Effector CD4-positive, alpha-beta T cell (primary cell): ENCODE measurements around the gene TMEM115.

Source experiments
- DNase-seq: peaks from one replicate; pipeline ENCODE4 v3.0.0-alpha.2; 2020

Gene TMEM115

DNA sequence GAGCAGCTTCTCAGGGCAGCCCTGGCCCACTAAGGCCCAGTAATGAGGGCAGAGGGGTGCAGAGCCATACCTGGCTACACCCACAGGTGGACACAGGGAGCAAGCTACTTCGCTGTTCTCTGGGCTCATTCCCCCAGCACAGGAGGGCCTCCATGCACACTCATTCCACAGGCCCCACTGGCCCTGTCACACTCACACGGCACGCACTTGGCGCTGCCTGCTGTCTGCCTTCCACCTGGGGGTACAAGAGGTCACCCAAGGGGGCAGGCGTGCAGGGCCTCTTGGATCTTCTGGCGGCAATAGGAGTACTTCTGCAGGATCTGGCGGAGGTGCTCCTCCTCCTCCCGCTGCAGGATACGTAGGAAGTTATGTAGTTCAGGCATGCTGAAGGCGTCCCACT lies 29.0 kb downstream of the TMEM115 start:
- peak; percentile 1 for DNase-seq

DNA sequence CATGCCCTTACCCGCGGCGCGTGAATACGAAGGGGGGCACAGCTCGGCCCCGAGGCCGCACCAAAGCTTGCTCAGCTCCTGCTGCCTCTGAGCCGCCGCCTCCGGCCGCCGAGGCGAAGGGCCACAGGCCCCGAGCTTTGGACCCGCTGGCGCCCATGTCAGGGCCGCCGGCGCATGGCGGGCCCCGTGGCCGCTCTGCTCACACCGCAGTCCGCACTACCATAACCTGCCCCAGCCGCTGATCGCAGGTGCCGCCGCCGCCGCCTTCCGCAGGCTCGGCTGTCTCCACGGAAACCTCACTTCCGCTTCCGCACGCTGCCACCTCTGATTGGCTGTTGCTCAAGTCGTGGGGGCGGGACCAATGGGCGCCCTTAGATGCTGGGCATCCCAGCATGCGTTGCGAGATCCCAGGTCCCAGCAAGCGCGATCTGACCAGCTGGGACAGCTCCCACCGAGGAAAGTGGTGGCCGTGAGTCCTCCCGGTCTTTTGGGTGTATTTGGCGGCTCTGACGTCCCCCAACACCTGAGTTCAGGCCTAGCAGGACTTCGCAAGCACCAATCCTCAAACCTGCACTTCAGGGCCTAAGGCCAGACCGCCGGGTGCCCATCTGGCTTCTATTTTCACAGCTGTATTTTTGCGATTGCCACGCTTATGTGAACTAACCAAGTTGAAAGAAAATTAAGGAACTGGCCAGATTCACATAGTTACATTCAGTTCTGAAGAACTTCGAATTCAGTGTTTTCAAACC lies 31.2 kb downstream of the TMEM115 start, which contains the start of gene TUSC2:
Gene TUSC2 (minus strand): TSS at position 281 of the 749 bp plus-strand sequence. CDS start 124 bp downstream, at position 157.
- peak; percentile 93 for DNase-seq

DNA sequence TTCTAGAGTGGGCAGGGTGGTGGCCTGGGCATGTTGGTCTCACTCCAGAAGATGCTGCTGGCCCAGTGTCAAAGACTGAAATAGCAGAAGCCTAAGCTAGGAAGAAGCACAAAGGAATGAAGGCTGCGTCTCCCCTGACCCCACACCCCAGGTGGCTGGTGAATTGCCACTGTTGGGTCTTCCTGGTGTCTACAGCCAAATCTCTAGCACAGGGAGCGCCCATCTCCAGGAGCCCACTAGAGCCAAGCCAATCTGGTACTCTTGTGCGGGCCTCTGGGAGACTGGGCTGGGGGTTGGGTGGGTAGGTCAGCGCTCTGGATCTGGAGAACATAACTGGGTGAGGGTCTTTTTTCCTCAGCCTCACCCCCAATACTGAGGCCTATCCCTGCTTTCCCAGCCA lies 32.2 kb downstream of the TMEM115 start:
- peak; percentile 1 for DNase-seq

DNA sequence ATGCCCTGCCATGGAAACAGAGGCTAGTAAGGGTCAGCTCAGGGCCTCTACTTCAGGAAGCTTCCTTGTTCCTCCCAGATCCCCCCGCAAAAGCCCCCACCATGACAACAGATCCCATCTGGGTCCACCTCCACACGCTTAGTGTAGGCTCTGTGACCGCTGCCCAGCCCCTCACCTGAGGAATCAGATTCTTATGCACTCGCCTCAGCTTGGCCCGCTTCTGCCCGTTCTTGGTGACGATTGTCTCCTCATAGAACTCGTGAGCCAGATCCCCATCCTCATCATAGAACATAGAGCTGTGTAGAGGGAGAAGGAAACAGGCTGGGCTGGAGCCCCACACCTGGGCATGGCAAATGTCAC lies 33.2 kb downstream of the TMEM115 start:
- DNase-seq, result no peak

DNA sequence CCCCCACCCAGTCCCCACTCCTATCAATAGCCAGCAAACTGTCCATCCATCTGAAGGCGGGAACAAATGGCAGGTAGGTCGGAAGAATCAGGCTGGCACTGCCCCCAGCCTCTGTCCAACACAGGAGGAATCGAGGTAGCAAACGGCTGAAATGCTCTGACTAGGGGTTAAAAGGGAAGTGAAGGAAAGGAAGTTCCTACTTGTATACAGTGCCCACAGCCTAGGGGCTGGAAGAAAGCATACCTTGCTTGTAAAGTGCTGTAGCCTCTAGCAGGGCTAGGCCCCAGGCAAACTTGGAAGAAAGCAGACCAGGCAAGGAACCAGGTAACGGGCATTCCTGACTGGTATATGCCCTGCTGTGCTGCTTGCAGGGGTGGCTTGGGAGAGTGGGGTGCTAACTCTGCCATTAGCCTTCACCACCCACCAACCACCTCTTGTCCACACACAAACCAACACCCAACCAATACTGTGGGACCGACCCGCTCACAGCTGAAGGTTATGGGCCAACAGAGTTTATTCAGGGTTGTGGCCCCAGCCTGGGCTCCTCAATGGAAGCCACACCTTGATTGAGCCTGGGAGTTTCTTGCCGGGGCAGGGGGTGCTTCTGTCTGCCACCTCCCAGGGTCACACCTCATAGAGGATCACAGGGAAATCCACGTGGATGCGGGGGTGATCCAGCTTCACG lies 33.7 kb downstream of the TMEM115 start:
- no peak for DNase-seq

DNA sequence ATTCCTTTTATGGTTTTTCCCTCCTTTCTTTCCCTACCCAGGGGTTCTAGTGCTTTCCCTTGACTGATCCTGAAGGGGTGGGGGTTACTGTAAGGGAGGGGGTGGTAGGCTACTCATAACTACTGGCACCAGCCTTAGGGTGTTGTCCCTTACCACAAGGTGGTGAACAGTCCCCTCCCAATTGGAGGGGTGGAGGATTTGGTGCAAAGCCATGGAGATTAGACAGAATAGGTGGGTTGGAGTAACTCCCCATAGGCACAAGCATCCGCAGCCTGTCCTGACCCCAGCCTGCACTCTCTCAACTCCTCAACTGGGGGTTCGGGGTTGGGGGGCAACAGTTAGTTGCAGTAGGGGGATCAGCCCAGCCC lies 34.2 kb downstream of the TMEM115 start:
- DNase-seq, result no peak

DNA sequence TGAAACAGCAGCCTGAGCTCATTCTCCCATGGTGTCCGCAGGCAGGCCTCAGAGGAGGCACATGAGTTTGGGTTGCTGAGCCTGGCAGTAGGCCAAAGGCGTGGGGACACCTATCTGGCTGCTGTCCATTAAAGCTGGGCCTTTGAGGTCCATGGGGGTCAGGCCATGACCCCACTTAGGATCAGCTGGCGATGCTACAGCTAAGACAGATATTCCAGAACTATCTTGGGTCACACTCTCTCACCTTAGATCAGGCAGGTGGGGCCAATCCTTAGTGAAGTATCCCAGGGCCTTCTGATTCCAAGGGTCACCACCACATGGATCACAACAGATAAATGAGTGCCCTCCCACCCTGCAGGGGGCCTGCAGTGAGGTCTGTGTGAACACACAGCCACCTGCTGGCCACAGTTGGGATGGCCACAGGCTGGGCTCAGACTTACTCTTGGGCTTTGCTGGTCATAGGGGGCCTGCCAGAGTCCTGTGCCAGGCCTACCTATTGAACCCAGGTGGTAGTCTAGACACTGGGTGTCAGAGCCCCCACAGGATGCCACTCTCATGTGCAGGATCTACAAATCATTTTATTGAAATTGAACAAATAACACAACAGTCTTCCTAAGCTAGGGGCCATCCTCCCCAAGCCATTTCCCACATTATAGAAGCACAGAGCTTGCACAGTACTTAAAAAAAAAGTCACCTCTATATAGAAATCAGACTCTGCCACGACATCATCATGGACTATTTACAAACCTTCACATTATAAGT lies 34.8 kb downstream of the TMEM115 start:
- DNase-seq, result peak; percentile 47

DNA sequence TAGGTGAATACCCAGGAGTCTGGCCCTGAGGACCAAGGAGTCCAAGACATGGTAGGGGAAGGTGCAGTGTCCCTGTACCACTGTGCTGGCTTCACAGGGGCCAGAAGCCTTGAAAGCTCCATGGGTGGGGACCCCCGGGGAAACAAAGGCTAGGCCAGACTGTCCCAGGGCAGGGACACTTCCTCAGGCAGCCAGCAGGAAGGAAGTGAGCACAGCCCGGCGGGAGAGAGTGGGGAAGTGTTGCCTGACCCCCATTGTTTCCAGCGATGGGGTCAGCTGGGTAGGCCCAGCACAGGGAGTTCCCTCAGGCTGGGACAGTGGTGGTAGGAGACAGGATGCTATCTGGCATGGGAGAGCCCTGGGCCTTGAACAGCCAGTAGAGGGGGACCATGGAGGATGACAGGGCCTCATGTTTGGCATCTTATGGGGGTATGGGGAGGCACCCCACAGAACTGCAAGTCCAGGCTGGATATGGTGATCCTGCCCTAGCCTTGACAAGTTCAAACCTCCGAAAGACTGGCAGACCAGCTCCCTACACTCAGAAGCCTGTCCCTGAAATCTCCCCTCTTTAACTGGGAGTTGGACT lies 35.6 kb downstream of the TMEM115 start:
- no peak for DNase-seq

DNA sequence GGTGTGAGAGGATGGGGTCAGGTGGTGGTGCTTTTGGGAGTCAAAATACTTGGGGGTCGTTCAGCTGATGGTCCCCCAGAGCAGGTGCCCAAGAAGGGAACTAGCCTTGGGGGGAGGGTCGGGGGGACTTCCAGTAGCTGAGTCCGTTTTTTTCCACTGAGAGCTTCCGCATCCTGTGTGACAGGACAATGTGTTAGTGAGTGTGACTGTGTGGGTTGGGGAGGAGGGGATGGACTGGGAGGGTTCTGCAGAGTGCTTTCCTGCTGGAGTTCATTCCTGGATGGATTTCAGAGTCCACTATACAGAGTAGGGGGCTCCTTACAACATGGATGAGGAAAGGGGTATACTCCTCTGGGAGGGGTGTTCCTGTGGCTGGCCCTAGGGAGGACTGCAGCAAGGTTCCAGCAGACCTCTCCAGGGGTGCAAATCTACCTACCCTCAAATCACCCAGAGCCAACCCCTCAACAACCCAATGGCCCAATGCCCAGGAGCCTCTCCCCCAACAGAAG lies 36.2 kb downstream of the TMEM115 start:
- no peak for DNase-seq

DNA sequence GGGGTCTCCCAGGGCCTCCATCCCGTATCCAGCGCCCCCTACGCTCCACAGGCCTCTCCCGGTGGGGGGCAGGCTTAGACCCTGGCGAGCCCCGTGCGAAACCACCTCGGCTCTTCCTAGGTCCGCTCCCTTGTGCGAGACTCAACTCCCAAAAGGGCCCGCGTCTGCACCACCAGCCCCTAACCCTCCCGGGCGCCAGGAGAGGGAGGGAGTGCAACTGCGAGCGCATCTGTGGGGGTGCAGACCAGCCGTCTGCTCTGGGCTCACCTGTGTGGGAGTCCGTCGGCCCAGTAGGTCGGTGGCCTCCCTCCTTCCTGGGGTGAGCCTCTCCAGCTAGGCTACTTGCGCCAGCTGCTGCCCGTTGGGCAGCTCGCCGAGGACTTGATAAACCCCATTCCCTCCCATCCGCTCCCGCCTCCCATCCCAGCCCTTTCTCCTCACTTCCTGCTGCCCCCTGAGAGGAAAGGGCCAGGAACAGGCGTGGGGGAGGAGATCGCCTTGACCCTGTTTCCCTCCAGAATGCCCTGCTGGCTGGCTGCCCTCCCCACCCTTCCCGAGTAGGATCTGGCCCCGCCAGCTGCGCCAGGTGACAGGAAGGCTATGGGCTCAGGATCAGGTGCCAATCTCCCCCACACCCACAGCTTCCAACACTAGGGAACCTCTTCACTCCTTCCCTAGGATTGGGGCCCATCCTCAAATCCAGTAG lies 36.8 kb downstream of the TMEM115 start, which contains the start of gene HYAL2:
Gene HYAL2 (minus strand): TSS at position 360 of the 706 bp plus-strand sequence. CDS start 2,256 bp downstream, outside the sequence.
- peak; percentile 1 for DNase-seq

DNA sequence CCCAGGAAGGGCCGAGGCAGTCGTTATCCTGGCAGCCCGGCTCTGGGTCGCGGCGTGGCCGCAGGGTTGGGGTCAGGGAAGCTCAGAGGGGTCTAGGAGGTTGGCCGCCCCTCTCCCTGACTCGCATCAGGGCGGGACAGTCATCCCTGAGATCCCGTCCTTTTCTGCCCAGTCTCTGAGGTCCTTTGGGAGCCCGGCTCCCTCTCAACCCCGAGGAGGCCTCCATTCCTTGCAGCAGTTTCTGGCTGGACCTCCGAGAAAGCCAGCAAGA lies 37.3 kb downstream of the TMEM115 start:
- no peak for DNase-seq

DNA sequence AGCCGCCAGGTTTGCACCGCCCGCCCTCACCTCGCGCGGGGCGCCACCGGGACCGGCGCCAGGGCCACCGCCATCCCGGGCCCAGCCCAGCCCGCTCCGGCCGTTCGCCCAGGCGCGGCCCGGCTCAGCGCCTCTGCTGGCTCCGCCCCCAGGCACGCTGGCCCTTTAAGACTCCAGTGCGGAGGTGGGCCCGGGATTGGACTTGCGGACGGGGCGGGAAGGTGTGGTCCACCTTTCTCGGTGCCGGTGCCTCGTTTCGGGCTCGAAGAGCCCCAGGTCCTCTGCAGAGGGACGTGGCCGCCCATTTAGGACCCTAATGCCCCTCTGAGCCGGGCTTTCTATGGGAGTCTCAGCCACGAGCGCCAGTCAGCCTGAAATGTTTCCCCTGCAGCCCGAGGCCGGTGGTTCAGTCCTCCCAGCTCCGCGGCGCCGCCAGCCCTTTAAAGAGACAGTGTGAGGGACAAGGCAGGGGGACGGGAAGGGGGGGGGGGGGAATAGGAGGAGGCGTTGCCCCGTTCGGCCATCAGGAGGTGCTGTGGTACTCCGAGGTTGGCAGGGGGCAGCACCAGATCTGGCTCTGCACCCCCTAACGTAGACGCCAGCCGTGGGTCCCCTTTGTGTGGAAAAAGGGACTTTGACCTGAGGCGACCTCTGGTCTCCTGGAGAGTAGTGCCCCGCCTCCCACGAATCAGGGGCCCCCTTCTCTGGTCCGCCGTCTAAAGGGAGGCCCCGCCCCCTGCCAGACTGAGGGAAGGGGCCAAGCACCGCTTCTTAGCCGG lies 37.8 kb downstream of the TMEM115 start:
- peak; percentile 72 for DNase-seq

DNA sequence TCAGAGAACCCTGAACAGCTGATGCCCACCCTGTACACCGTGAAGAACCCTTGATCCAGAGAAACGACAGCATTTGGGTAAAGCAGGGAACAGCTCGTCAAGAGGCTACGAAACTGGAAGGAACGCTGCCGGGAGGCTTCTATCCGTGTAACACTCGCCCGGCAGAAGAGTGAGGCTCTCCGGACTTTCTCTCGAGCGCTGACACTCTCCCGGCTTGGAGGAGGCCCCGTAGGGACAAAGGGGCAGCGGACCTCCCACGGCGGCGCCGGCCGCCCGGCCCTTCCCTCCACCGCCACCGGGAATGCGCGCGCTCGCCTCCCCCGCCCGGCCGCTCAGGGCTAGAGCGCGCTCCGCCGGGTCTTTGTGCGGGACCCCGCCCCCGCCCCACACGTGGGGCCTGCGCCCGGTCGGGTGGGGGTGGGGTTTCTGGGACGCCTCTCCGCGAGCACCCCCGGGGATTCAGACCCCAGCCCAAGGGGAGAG lies 38.4 kb downstream of the TMEM115 start:
- DNase-seq, result peak; percentile 28

DNA sequence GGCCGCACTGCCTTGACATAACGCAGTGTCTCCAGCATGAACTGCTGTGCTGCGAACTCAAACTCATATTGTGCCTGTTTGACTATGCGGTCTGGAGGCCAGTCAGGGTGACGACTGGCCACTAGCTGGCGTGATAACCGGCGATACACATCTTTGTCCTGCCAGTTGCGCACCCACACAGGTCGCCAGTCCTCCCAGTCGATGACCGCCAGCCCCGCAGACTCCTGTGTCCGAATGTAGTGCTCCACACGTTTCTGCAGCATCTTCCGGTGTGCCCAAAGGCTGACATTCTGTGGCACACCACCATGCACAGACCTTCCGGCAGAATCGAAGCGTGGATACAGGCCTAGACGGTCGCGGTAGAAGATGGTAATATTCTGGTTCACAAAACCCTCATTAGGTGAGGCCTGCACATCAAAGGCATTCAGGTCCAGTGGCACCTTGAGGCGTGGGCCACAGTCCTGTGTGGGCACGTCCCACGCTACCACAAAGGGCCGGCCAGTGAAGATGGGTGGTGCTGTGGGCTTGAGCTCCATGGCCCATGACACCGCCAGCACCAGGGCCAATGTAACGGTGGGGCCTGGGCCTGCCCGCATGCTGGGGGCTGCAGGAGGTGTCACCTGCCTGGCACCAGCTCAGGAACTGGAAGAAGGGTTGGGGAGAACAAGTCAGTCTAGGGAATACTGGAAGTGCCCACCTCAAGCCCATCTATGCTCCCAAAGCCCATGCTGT lies 39.3 kb downstream of the TMEM115 start:
- peak; percentile 1 for DNase-seq

DNA sequence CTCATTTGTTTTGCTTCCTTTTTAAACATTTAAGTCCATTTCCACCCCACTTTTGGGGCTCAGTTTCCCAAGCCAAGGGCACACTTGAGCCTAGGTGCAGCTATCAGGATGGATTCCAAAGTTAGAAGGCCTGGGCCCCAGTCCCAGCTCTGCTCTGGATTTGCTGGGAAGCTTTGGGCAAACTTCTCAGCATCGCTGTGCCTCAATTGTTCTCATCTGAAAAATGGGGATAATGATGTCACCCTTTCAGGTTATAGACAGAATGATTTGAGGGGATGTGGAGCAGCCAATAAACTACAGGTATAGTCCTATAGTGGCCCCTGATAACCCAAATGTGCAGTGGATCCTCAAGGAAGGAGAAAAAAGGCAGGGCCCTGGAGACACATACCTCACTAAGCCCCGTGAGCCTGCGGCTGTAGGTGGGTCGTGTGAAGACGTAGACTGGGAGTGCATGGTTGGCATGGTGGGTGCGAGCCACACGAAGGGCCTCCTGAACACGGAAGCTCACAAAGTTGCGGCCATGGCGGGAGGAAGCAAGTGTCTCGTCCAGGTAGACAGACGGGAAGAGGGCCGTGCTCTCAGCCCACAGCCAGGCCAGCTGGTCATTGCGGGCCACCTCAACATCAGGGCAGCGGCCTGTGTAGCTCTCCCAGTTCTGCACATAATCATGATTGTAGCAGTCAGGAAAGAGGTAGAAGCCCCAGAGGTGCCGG lies 40.0 kb downstream of the TMEM115 start:
- DNase-seq, result no peak

DNA sequence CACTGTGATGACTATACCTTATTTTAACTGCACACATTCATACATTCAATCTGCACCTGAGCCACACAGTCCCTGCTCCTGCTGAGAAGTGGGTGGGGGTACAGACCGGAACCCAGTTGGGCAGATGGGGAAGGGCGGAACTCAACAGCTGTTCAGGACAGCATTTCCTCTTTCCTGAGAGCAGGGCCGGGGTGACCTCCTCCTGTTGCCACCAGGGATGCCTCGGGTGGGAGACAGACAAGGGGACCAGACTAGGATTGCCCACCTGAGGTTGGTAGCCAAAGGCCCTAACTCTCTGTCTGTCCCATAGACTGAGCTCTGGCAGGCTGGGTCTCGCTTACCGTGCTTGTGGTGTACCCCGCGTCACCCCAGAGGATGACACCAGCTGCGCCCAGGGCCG lies 40.7 kb downstream of the TMEM115 start:
- DNase-seq, result peak; percentile 2

DNA sequence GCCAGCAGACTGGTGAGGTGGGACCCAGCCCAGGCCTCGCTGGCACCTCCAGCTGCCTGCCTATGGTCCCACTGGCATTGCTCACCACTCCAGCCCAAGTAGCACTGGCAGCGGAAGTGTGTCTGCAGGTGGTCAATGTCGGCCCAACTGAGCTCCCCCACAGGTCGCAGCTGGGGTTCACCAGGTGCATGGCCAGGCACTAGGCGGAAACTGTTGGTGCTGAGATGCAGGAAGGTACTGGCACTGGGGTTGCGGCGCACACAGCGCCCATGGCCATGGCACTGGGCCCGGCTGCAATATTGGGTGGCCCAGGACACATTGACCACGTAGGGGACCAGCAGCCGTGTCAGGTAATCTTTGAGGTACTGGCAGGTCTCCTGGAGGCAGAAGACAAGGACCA lies 41.2 kb downstream of the TMEM115 start:
- no peak for DNase-seq

DNA sequence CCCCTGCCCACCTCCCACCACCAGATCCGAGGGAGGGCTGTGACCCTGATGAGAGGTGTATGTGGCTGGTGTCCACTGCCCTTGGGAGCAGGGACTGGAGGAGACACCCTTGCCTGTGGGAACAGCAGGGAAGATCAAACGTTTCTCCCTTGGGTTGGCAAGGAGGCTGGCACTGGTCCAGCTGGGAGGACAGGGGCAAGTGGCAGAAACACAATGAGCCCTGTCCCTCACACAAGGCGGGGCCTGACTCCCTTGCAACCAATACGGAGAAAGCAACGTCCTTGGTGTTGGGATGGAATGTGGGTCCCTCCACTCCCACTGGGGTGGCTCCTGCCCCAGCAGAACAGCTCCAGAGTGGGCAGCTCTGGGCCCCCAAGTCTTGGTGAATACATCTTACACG lies 42.0 kb downstream of the TMEM115 start:
- DNase-seq, result no peak

DNA sequence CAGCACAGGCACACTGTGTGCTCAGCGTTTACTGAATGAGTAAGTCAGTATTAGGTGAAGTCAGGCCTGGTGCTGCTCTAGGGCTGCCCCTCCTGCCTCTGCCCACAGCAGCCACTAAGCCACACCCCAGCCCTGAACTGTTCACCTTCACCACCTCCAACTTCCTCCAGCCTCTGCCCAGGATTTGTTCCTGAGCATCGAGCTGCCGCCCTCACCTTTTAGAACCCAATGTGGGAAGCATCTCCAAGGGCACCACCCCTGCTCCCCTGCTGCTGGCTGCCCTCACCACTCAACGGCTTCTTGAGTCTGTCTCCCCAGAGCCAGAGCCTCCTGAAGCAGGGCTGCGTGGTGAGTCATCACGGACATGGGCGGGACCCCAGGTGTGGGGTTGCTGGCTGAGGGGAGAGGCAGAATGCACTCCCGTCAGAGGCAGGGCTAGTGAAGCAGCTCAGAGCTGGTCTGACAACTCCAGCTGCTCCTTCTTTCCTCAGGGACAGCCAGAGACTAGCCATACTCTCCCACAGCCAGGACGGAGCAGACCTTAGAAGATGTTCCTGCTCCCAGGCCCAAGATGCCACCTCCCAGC lies 42.6 kb downstream of the TMEM115 start:
- DNase-seq, result peak; percentile 63

DNA sequence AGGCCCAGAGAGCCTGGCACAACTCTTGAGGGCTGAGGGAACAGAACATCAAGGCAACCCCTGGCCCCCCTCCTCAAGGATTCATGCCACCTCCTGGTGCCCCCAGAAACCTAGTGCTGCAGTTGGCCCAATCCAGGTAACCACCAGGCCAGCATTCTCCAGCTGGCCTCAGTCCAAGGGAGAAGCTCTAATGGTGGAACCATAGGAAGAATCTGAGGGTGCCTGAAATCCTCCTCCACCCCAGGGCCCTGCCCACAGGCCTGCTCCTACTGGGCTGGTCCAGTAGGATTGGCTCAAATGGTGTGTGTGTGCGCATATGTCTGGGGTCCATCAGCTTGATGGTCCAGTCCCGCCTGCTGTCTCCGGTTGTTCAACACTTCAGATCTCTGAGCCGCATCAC lies 44.5 kb downstream of the TMEM115 start:
- no peak for DNase-seq
